GM19099 (cell line): Measurements from ENCODE around the gene TLCD3B.

Source experiments
- POLR2A ChIP-seq: IDR thresholded peaks from 3 replicates; pipeline ENCODE4 v1.6.1; 2011; ENCODE audit warnings: low read depth; ENCODE audit not compliant: insufficient read length; ENCODE audit errors: extremely low read depth

TLCD3B gene, protein sequence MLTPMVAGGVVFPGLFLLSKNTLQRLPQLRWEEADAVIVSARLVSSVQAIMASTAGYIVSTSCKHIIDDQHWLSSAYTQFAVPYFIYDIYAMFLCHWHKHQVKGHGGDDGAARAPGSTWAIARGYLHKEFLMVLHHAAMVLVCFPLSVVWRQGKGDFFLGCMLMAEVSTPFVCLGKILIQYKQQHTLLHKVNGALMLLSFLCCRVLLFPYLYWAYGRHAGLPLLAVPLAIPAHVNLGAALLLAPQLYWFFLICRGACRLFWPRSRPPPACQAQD

DNA sequence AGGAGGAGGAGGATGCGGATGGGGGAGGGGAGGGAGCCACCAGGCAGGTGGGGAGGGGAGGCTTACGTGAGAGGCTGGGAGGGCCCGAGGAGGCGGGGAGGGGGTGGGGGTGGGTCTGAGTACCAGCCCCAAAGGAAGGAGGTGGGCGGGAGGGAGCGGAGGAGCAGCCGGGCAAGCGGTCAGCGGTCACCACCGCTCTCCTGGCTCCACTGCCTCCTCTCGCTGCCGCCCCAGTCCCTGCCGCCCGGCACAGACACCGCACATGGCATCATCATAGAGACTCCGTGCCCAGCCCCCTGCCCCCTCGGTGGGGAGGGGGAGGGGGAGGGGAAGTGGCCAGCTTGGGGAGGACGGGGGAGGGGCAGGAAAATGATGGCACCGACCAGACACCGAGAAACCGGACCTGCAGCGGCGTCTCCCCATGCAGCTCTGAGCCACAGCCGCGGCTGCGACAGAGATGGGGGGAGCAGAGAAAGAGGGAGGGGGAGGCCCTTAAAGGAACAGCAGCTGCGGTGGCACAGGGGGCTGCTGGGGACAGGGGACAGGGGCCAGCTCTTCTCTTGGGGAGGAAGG, at the start of gene TLCD3B:
Gene TLCD3B, minus strand, starts transcription at position 431 of the 573 bp plus-strand sequence. CDS start 744 bp downstream, outside the sequence.
- no peak for TF ChIP-seq POLR2A

GRCh38 chr16:30079480-30079879, 48.4 kb upstream of the TLCD3B start:
- no peak for TF ChIP-seq POLR2A

DNA sequence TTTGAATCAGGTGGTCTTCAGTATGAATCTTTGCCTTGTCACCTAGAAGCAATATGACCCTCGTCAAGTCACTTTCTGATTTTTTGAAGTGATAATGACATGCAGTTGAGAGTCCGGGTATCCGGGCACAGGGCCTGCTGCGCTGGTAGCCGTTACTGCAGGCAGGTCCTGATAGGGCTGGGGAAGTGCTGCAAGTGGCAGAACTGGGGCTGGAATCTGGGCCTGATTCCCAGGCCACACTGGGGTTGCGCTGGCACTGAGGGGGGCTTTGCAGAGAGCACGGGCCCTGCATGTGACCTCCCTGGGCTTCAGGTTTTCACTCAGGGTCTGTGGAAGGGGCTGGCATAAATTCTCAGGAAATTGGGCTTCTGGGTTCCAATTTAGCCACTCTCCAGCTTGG, 47.7 kb upstream of the TLCD3B start:
- TF ChIP-seq POLR2A, result no peak

DNA sequence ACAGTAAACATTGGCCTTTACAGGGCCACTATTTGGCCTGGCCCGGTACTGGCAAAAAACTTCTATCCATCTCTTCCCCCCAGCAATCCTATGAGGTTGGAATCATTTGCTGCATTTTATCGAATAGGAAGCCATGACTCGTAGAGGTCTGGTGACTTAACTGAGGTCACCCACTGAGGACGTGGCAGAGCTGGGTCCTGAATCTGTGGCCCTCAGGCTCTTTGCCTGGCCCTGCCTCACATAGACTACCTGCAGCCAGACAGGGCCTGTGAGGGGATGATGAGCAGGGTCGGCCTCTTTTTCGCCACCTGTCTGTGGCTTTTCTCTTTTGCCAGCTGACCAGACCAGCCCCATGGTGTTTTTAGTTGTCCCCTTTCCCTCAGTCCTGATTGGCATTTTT, 46.6 kb upstream of the TLCD3B start:
- no peak for TF ChIP-seq POLR2A

DNA sequence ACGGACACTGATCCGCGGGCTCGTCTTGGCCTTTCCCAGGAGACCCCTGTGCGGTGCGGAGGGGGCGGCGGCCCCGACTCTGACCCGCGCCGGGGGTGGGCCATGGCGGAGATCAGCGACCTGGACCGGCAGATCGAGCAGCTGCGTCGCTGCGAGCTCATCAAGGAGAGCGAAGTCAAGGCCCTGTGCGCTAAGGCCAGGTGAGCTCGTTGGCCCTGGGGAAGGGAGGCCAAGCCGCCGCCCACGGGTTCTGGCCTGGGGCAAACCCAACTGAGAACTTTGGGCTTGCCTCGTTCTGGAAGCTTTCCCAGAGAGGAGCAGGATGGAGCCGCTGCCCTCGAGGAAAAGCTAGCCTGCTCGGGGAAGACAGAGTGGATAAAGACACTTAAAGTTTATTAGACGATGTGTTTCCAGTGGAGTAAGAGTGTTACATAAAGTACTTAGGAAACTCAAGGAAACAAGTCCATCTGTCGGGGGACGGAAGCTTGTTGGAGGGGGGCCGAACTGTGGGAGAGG, 45.3 kb upstream of the TLCD3B start:
- no peak for TF ChIP-seq POLR2A

DNA sequence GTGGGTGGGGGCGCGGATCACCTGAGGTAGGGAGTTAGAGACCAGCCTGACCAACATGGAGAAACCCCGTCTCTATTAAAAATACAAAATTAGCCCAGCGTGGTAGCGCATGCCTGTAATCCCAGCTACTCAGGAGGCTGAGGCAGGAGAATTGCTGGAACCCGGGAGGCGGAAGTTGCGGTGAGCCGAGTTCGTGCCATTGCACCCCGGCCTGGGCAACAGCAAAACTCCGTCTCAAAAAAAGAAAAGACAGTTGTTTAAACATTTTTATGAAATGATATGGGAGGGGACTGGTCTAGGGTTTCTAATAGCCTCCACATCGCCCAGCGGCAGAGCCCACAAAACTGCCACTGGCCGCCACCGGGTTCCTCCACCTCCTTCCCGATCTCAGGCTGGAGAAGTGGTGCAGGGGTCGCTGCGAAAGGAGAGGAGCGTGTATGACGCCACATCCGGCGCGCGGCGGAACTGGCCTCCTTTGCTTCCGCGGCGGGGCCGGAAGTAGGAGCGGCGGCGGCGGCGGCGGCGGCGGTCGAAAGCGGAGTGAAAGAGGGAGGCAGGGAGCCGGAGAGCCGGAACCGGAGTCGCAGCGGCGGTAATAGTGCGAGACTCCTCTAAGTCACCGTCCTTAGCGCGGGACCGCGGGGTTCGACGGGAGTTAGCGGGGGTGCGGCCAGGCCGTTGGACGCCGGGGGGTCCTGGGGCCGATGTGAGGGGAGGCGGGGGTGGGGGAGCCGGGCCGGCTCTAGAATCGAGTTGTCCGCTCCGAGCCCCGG, 44.6 kb upstream of the TLCD3B start, which contains the start of gene PPP4C:
Gene PPP4C, plus strand, starts transcription at position 492 of the 773 bp plus-strand sequence. CDS start 384 bp downstream, outside the sequence.
- peak; percentile 95 for TF ChIP-seq POLR2A

DNA sequence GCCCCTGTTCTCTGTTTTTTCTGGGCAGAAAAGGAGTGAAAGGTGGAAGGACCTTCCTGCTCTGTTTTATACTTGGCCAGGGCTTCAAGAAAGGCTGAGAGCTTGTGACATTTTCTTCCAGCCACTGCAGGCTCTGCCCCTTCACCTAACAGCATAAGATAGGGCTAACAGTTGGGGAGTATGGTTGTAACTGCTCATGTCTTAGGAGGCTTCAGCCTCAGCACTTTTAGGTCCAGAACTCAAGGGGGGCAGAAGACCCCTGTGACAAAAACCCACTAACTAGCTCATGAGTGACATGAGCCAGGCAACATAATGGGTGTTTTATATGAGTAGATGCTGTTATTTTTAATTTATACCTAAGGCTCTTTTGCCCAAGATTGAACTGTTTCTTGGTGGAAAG, 39.4 kb upstream of the TLCD3B start:
- TF ChIP-seq POLR2A, result no peak

- TF ChIP-seq POLR2A, result no peak
Observed at GRCh38 chr16:30069611-30070462, 38.8 kb upstream of the TLCD3B start.

GRCh38 chr16:30068750-30069610, 37.9 kb upstream of the TLCD3B start:
- TF ChIP-seq POLR2A, result no peak

GRCh38 chr16:30068333-30068732, 37.3 kb upstream of the TLCD3B start:
- no peak for TF ChIP-seq POLR2A

GRCh38 chr16:30067584-30067916, 36.5 kb upstream of the TLCD3B start:
- no peak for TF ChIP-seq POLR2A

DNA sequence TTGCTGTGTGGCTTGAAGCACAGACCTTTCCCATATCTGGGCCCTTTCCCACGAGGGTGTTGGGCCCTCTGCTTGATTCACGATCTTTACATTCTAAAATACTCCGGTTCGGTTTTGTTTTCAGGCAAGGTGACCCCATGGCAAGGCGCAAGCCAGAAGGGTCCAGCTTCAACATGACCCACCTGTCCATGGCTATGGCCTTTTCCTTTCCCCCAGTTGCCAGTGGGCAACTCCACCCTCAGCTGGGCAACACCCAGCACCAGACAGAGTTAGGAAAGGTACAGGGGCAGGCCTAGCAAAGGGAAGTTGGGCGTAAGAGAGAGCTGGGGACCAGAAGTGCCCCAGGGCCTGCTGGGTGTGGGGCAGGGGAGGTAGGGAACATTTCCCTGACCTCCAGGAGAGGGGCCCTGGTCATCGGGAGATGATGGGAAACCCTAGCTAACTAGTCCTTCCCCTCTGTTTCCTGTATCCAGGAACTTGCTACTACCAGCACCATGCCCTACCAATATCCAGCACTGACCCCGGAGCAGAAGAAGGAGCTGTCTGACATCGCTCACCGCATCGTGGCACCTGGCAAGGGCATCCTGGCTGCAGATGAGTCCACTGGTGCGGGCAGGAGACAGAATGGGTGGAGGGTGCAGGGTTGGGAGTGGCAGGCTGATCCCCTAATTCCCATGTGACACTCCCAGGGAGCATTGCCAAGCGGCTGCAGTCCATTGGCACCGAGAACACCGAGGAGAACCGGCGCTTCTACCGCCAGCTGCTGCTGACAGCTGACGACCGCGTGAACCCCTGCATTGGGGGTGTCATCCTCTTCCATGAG, 35.9 kb upstream of the TLCD3B start:
- TF ChIP-seq POLR2A, result no peak
